Panc1 (cell line): Measurements from ENCODE around the gene NDST1. TPM values are rescaled to one million over a fixed set of nuclear protein-coding genes. Genes with fewer than 3 reads are reported as not detected.

Source experiments
- ATAC-seq: fragments of 200-7000 bp; cut with Tn5 transposase; 2 replicates; pipeline ENCODE4 v1.9.1; 2020; ENCODE audit warnings: mild to moderate bottlenecking, moderate library complexity
- BruUV-seq: library from RNA; stranded (reverse); fragments of 400-500 nt; replicated peaks from 2 replicates; lab custom pipeline; 2021; lab: Mats Ljungman, UMichigan
- CTCF ChIA-PET: fragments of 300-600 bp; sonication (Branson Sonifier 250); formaldehyde crosslinking; loops from one replicate; lab custom pipeline; 2022; ENCODE audit warnings: antibody characterized with exemption; lab: Charles Lee
- POLR2A ChIA-PET: fragments of 300-600 bp; sonication (Branson Sonifier 250); formaldehyde crosslinking; loops from one replicate; lab custom pipeline; 2022; ENCODE audit warnings: antibody characterized with exemption; lab: Charles Lee
- DNase-seq: peaks from one replicate; pipeline ENCODE4 v3.0.0-alpha.2; 2010; ENCODE audit warnings: low read depth, low spot score
- H3K27ac ChIP-seq: 2 replicates; pipeline ENCODE4 v1.5.1; 2011; ENCODE audit warnings: mild to moderate bottlenecking, low read length, inconsistent platforms
- H3K27me3 ChIP-seq: fragments of 200-500 bp; sonication (Bioruptor generic); 2 replicates; pipeline ENCODE4 v1.6.0; 2014; ENCODE audit warnings: low read length, inconsistent platforms; ENCODE audit not compliant: control insufficient read depth, insufficient read depth
- H3K36me3 ChIP-seq: fragments of 200-500 bp; sonication (Bioruptor generic); 2 replicates; pipeline ENCODE4 v1.5.1; 2014; ENCODE audit warnings: inconsistent platforms, mild to moderate bottlenecking, low read length, moderate library complexity; ENCODE audit not compliant: control insufficient read depth, insufficient read depth
- H3K4me1 ChIP-seq: 2 replicates; pipeline ENCODE4 v1.5.1; 2011; ENCODE audit warnings: inconsistent platforms, mild to moderate bottlenecking, low read length, moderate library complexity; ENCODE audit not compliant: control insufficient read depth, insufficient read depth
- H3K4me3 ChIP-seq, 2 experiments: 2 replicates each; pipeline ENCODE4 v1.5.1; 2011 to 2012; ENCODE audit warnings: low read depth in 2 of 2, low read length in 2 of 2, mild to moderate bottlenecking in 2 of 2, inconsistent platforms in 1 of 2, moderate library complexity in 1 of 2
- H3K9me3 ChIP-seq: fragments of 200-500 bp; sonication (Bioruptor generic); 2 replicates; pipeline ENCODE4 v1.5.1; 2014; ENCODE audit warnings: low read depth, mild to moderate bottlenecking, inconsistent platforms, low read length, moderate library complexity; ENCODE audit not compliant: control insufficient read depth, insufficient read depth
- POLR2AphosphoS5 ChIP-seq: IDR thresholded peaks from 2 replicates; pipeline ENCODE4 v1.6.1; 2012; ENCODE audit warnings: mild to moderate bottlenecking, low read depth, low read length, moderate library complexity
- REST ChIP-seq, 2 experiments: IDR thresholded peaks; 2 replicates each; pipeline ENCODE4 v1.6.1; 2011 to 2012; ENCODE audit warnings: low read depth in 2 of 2, control low read depth in 1 of 2, low read length in 1 of 2, mild to moderate bottlenecking in 1 of 2, moderate library complexity in 1 of 2; ENCODE audit not compliant: insufficient read depth in 1 of 2
- SIN3A ChIP-seq: IDR thresholded peaks from 2 replicates; pipeline ENCODE4 v1.6.1; 2012; ENCODE audit warnings: low read depth, mild to moderate bottlenecking, low read length, moderate library complexity, borderline replicate concordance; ENCODE audit not compliant: insufficient read depth
- TCF7L2 ChIP-seq: IDR thresholded peaks from 2 replicates; pipeline ENCODE4 v1.6.1; 2011; ENCODE audit warnings: mild to moderate bottlenecking, low read depth, low read length, inconsistent platforms
- in situ Hi-C: cut with HindIII; loops from 2 replicates; pipeline ENCODE4 v1.10.0; 2016; ENCODE audit warnings: low sequenced_read_pairs, low pct_unique_long_range_greater_than_20kb
- intact Hi-C: fragments of 100-400 bp; cut with micrococcal nuclease; formaldehyde crosslinking; loops from one replicate; pipeline ENCODE4 v1.10.0; 2022; ENCODE audit not compliant: unreplicated experiment
- total RNA-seq: library from RNA; stranded (reverse); gene quantifications from one replicate; pipeline ENCODE4 v1.2.1, GENCODE V29; 2021; ENCODE audit not compliant: unreplicated experiment
- TF ChIP-seq, protein P1 (sequence below): fragments of 450-650 bp; IDR thresholded peaks from 2 replicates; pipeline ENCODE4 v1.5.1; 2017; ENCODE audit warnings: mild to moderate bottlenecking

NDST1 gene
- total RNA-seq, 1 experiment from 2014 or later: 142 TPM

DNA sequence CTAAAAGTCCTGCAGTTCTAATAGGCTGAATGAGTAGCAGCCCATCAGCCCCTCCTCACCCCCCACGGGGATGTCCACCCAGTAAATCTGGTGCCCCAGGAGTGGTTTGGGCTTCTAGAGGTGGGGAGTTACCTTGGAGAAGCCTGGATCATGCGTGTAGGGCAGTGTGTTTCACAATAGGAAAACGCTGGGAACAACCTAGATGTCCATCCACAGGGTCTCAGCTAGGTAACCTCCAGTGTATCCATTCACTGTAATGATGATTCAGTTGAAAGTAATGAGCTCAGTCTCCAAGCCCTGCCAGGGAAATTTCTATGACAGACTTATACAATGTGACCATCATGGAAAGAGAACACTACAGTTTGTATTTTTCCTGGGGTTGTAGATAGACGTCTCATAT, 51.8 kb downstream of the NDST1 start:
- intact Hi-C loops: loop anchor here (1.0 to 10.0 kb wide), 5 partner anchors 97 to 288 kb away; partner anchors contain the start of genes IRGM and RBM22
- no TSS peak for BruUV-seq
- Histone ChIP-seq H3K27me3 (no peaks in the 10 kb centered on the region), H3K36me3 (no peaks in the 10 kb centered on the region), H3K27ac (peak overlapping the region; percentile 81), H3K4me1 (peaks cover 45% of the 10 kb centered on the region), H3K9me3 (no peaks in the 10 kb centered on the region), H3K4me3 (no peak overlapping the region)
- ATAC-seq (peak; percentile 14), DNase-seq (no peak)
- no peak for TF ChIP-seq REST (IDR thresholded peaks at IDR 0.05; ENCODE audit: insufficient read depth in 1 of 2, low read depth in 2 of 2, low read length in 1 of 2)
- no peak for TF ChIP-seq SIN3A
- TF ChIP-seq POLR2AphosphoS5: no peak
- ChIA-PET CTCF (interaction anchor here (0.6 to 2.0 kb wide), 7 partner anchors 15 to 141 kb away, joined by 3 to 12 read pairs (median 3); partner anchors contain the start of gene RBM22), POLR2A (interaction anchor here (0.6 to 1.1 kb wide), 4 partner anchors 85 to 246 kb away, joined by 3 to 4 read pairs (median 3); no protein-coding TSS in a partner anchor)
- in situ Hi-C loops: no loop called here

- peak; percentile 86 for ATAC-seq
- Histone ChIP-seq H3K36me3 (no peaks in the 10 kb centered on the region), H3K9me3 (no peaks in the 10 kb centered on the region), H3K27ac (peak overlapping the region; percentile 81), H3K4me3 (0 out of 4 replicates have a peak overlapping the region, but pooled peaks of 1 of the 2 experiments have one; percentile 3), H3K4me1 (peaks cover 45% of the 10 kb centered on the region), H3K27me3 (no peaks in the 10 kb centered on the region)
- intact Hi-C loops: loop anchor here (1.0 to 10.0 kb wide), 5 partner anchors 96 to 287 kb away; partner anchors contain the start of genes IRGM and RBM22
- in situ Hi-C loops: no loop called here
- peak; percentile 74 for DNase-seq
- ChIA-PET CTCF (interaction anchor here (0.6 to 2.0 kb wide), 5 partner anchors 19 to 140 kb away, joined by 3 to 12 read pairs (median 4); partner anchors contain the start of gene RBM22), POLR2A (interaction anchor here (0.6 to 1.0 kb wide), 2 partner anchors 198 to 246 kb away, joined by 3 read pairs; no protein-coding TSS in a partner anchor)
- BruUV-seq: no TSS peak
- TF ChIP-seq, protein P1, sequence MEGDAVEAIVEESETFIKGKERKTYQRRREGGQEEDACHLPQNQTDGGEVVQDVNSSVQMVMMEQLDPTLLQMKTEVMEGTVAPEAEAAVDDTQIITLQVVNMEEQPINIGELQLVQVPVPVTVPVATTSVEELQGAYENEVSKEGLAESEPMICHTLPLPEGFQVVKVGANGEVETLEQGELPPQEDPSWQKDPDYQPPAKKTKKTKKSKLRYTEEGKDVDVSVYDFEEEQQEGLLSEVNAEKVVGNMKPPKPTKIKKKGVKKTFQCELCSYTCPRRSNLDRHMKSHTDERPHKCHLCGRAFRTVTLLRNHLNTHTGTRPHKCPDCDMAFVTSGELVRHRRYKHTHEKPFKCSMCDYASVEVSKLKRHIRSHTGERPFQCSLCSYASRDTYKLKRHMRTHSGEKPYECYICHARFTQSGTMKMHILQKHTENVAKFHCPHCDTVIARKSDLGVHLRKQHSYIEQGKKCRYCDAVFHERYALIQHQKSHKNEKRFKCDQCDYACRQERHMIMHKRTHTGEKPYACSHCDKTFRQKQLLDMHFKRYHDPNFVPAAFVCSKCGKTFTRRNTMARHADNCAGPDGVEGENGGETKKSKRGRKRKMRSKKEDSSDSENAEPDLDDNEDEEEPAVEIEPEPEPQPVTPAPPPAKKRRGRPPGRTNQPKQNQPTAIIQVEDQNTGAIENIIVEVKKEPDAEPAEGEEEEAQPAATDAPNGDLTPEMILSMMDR: peak; percentile 87
- TF ChIP-seq TCF7L2: no peak
- TF ChIP-seq POLR2AphosphoS5: peak; percentile 42; the same call in 1 of the 2 replicates
These were observed 52.7 kb downstream of the NDST1 start for GRCh38 chr5:150560401-150561191.
